Loucy (cell line): Measurements from ENCODE around the gene TLK1.

ENCODE experiments used
- H2AFZ ChIP-seq: fragments of 200-600 bp; sonication (generic); 2 replicates; pipeline ENCODE4 v1.6.0; 2016; ENCODE audit warnings: antibody characterized with exemption, mild to moderate bottlenecking, low read length, moderate library complexity
- H3F3A ChIP-seq: fragments of 200-600 bp; 2 replicates; pipeline ENCODE4 v1.6.0; 2016; ENCODE audit warnings: antibody characterized with exemption, low read depth, mild to moderate bottlenecking
- H3K27me3 ChIP-seq: fragments of 200-600 bp; sonication (generic); 2 replicates; pipeline ENCODE4 v1.6.1; 2014; ENCODE audit warnings: low read length, mild to moderate bottlenecking; ENCODE audit not compliant: insufficient read depth, poor library complexity, severe bottlenecking
- H3K36me3 ChIP-seq: fragments of 200-600 bp; sonication (generic); 2 replicates; pipeline ENCODE4 v1.6.1; 2016; ENCODE audit warnings: low read length; ENCODE audit not compliant: insufficient read depth
- H3K4me1 ChIP-seq: fragments of 200-600 bp; sonication (generic); 2 replicates; pipeline ENCODE4 v1.5.1; 2014; ENCODE audit warnings: low read length, mild to moderate bottlenecking; ENCODE audit not compliant: insufficient read depth, poor library complexity, severe bottlenecking
- H3K4me2 ChIP-seq: fragments of 200-600 bp; sonication (generic); 2 replicates; pipeline ENCODE4 v1.6.0; 2014; ENCODE audit warnings: antibody characterized with exemption, low read length, low read depth, mild to moderate bottlenecking; ENCODE audit not compliant: poor library complexity, severe bottlenecking
- H3K4me3 ChIP-seq: fragments of 200-600 bp; sonication (generic); 2 replicates; pipeline ENCODE4 v1.5.1; 2014; ENCODE audit warnings: low read length, mild to moderate bottlenecking, mixed read lengths; ENCODE audit not compliant: poor library complexity, severe bottlenecking
- H3K79me2 ChIP-seq: fragments of 200-600 bp; sonication (generic); 2 replicates; pipeline ENCODE4 v1.6.1; 2014; ENCODE audit warnings: low read length; ENCODE audit not compliant: insufficient read depth
- H3K9ac ChIP-seq: fragments of 200-600 bp; sonication (generic); 2 replicates; pipeline ENCODE4 v1.6.0; 2014; ENCODE audit warnings: mild to moderate bottlenecking, low read depth, low read length, moderate library complexity; ENCODE audit not compliant: poor library complexity, severe bottlenecking
- H3K9me2 ChIP-seq: fragments of 200-600 bp; sonication (generic); replicated peaks from 2 replicates; pipeline ENCODE4 v1.6.1; 2016; ENCODE audit warnings: low read depth, low read length, mixed read lengths
- H3K9me3 ChIP-seq: fragments of 200-600 bp; sonication (generic); 2 replicates; pipeline ENCODE4 v1.6.1; 2014; ENCODE audit warnings: mild to moderate bottlenecking, antibody characterized with exemption, low read length, low read depth; ENCODE audit not compliant: insufficient read depth
- H4K20me1 ChIP-seq: fragments of 200-600 bp; sonication (generic); 2 replicates; pipeline ENCODE4 v1.6.0; 2014; ENCODE audit warnings: antibody characterized with exemption, low read length, mild to moderate bottlenecking; ENCODE audit not compliant: insufficient read depth, poor library complexity, severe bottlenecking
- CTCF ChIP-seq: fragments of 200-600 bp; sonication (generic); conservative IDR thresholded peaks from 2 replicates; pipeline ENCODE4 v1.5.1; 2014; ENCODE audit warnings: mild to moderate bottlenecking, antibody characterized with exemption, low read length
- EZH2phosphoT487 ChIP-seq: fragments of 200-600 bp; IDR thresholded peaks from 2 replicates; pipeline ENCODE4 v1.6.1; 2018; ENCODE audit warnings: antibody characterized with exemption, mild to moderate bottlenecking, moderate library complexity, borderline replicate concordance

TLK1 gene

DNA sequence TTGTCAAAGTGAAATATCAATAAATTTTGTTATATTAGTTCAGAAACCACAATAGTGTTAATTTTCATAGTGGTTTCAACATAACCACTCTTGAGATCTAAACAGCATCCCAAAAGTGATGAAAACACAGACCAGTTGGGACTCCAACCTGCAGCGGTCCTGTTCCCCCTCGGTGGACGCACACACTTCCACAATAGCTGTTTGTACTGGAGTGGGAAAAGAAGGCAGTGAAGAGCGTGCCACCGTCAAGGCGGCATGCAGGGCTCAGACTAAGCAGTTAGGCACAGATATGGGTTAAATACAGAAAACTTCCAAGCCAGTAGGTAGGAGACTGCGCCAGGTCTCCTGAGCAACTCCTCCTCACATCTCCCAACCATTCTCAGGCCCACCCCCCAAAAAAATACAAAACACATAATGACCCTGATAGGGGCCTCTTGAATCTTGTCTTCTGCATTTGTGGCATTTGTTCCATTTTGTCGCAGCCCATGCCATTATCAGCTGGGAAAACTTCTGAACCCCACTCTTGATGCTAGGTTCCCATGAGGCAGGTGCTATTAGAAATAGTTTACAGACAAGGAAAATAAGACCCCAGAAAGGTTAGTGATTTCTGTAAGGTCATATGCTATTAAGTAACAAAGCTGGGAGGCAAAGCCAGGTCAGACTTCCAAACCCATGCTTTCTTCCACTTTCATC, 174.0 kb downstream of the TLK1 start:
- Histone ChIP-seq H3K4me1 (no peaks in the 10 kb centered on the region), H3K36me3 (peaks cover 16% of the 10 kb centered on the region), H3K4me3 (no peak overlapping the region), H3K27me3 (no peaks in the 10 kb centered on the region), H3K9me2 (no peaks in the 10 kb centered on the region), H3K79me2 (no peaks in the 10 kb centered on the region), H2AFZ (no peak overlapping the region), H4K20me1 (no peaks in the 10 kb centered on the region), H3K9me3 (no peaks in the 10 kb centered on the region), H3K9ac (no peak overlapping the region), H3F3A (no peaks in the 10 kb centered on the region), H3K4me2 (no peak overlapping the region)
- TF ChIP-seq CTCF (no peak), EZH2phosphoT487 (no peak)

DNA sequence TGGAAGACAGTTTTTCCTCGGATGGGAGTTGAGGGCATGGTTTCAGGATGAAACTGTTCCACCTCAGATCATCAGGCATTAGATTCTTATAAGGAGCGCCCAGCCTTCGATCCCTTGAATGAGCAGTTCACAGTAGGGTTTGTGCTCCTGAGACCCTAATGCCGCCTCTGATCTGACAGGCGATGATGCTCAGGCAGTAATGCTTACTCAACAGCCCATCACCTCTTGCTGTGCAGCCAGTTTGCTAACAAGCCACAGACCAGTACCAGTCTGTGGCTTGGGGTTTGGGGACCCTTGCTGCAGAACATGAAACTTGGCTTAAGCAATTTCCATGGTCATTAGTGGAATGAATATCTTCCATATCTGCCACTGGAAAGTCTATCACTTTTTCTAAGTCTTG, 175.3 kb downstream of the TLK1 start:
- H4K20me1 ChIP-seq: no peaks in the 10 kb centered on the region
- H3K9me2 ChIP-seq: no peaks in the 10 kb centered on the region
- H2AFZ ChIP-seq: no peak overlapping the region
- no peak overlapping the region for H3K4me2 ChIP-seq
- no peaks in the 10 kb centered on the region for H3K27me3 ChIP-seq
- H3K4me3 ChIP-seq: no peak overlapping the region
- H3K9me3 ChIP-seq: no peaks in the 10 kb centered on the region
- H3K9ac ChIP-seq: no peak overlapping the region
- no peaks in the 10 kb centered on the region for H3K79me2 ChIP-seq
- H3F3A ChIP-seq: no peaks in the 10 kb centered on the region
- TF ChIP-seq CTCF (no peak), EZH2phosphoT487 (no peak)
- H3K4me1 ChIP-seq: no peaks in the 10 kb centered on the region
- peaks cover 4% of the 10 kb centered on the region; the same call in 1 of the 2 replicates for H3K36me3 ChIP-seq

GRCh38 chr2:170984079-170984478, 176.6 kb downstream of the TLK1 start:
- Histone ChIP-seq H3K36me3 (no peaks in the 10 kb centered on the region), H4K20me1 (no peaks in the 10 kb centered on the region), H3K4me3 (no peak overlapping the region), H3K27me3 (no peaks in the 10 kb centered on the region), H3K4me1 (no peaks in the 10 kb centered on the region), H2AFZ (no peak overlapping the region), H3K9me2 (no peaks in the 10 kb centered on the region), H3K79me2 (no peaks in the 10 kb centered on the region), H3K9ac (no peak overlapping the region), H3F3A (no peaks in the 10 kb centered on the region), H3K9me3 (no peaks in the 10 kb centered on the region), H3K4me2 (no peak overlapping the region)
- TF ChIP-seq CTCF: no peak
